GM19463 (cell line): Measurements from ENCODE around the gene PCDHB8.
"Not testable (repeated sequence)": the region's sequence is repeated elsewhere in the genome, so short reads cannot be mapped to it uniquely, and the experiment has no call there.

Experiments
- ATAC-seq: cut with Tn5 transposase; IDR thresholded peaks from one replicate; pipeline ENCODE4 v1.9.1; 2021; ENCODE audit warnings: mild to moderate bottlenecking, moderate library complexity; ENCODE audit not compliant: unreplicated experiment

The PCDHB8 gene

GRCh38 chr5:141184117-141184855 lies 6.7 kb downstream of the PCDHB8 start:
- not testable (repeated sequence) for ATAC-seq

- ATAC-seq = no peak
Observed at GRCh38 chr5:141186897-141187512, 9.4 kb downstream of the PCDHB8 start, which contains the start of gene PCDHB9. PCDHB9 (plus strand) TSS chr5:141187161; CDS start chr5:141187319, 158 bp downstream.

GRCh38 chr5:141188682-141189081 lies 11.1 kb downstream of the PCDHB8 start:
- ATAC-seq = not testable (repeated sequence)

- not testable (repeated sequence) for ATAC-seq
Observed at GRCh38 chr5:141189131-141189530, 11.5 kb downstream of the PCDHB8 start.

- no peak for ATAC-seq
Observed at GRCh38 chr5:141192110-141192725, 14.6 kb downstream of the PCDHB8 start, which contains the start of gene PCDHB10. PCDHB10 (plus strand) TSS chr5:141192353; CDS start chr5:141192553, 200 bp downstream.

- ATAC-seq = not testable (repeated sequence)
Observed at GRCh38 chr5:141194332-141194731, 16.7 kb downstream of the PCDHB8 start.

- ATAC-seq = no peak
Observed at GRCh38 chr5:141196363-141196762, 18.8 kb downstream of the PCDHB8 start.

- ATAC-seq = no peak
Observed at GRCh38 chr5:141199359-141200235, 22.0 kb downstream of the PCDHB8 start, which contains the start of gene PCDHB11. PCDHB11 (plus strand) TSS chr5:141199627; CDS start chr5:141199775, 148 bp downstream.

GRCh38 chr5:141201126-141201525 lies 23.5 kb downstream of the PCDHB8 start:
- ATAC-seq = not testable (repeated sequence)

- ATAC-seq = not testable (repeated sequence)
Observed at GRCh38 chr5:141201646-141202045, 24.1 kb downstream of the PCDHB8 start.

GRCh38 chr5:141208478-141208877 lies 30.9 kb downstream of the PCDHB8 start, which contains the start of gene PCDHB12:
PCDHB12 (plus strand) TSS chr5:141208719; CDS start chr5:141208908, 189 bp downstream.
- no peak for ATAC-seq

- ATAC-seq = not testable (repeated sequence)
Observed at GRCh38 chr5:141210281-141210680, 32.7 kb downstream of the PCDHB8 start.

GRCh38 chr5:141210849-141211248 lies 33.3 kb downstream of the PCDHB8 start:
- ATAC-seq = not testable (repeated sequence)

- not testable (repeated sequence) for ATAC-seq
Observed at GRCh38 chr5:141213656-141214339, 36.2 kb downstream of the PCDHB8 start, which contains the start of gene PCDHB13. PCDHB13 (plus strand) TSS chr5:141213919; CDS start chr5:141214124, 205 bp downstream.

- ATAC-seq = not testable (repeated sequence)
Observed at GRCh38 chr5:141214583-141214982, 37.0 kb downstream of the PCDHB8 start.

- ATAC-seq = not testable (repeated sequence)
Observed at GRCh38 chr5:141215504-141215903, 37.9 kb downstream of the PCDHB8 start.

GRCh38 chr5:141216035-141216434 lies 38.4 kb downstream of the PCDHB8 start:
- ATAC-seq = not testable (repeated sequence)

GRCh38 chr5:141223112-141223783 lies 45.7 kb downstream of the PCDHB8 start, which contains the start of gene PCDHB14:
PCDHB14 (plus strand) TSS chr5:141223343; CDS start chr5:141223506, 163 bp downstream.
- no peak for ATAC-seq

- ATAC-seq = not testable (repeated sequence)
Observed at GRCh38 chr5:141224844-141225243, 47.3 kb downstream of the PCDHB8 start.
